Measurements from ENCODE around the gene LTBP1.

Gene LTBP1

DNA sequence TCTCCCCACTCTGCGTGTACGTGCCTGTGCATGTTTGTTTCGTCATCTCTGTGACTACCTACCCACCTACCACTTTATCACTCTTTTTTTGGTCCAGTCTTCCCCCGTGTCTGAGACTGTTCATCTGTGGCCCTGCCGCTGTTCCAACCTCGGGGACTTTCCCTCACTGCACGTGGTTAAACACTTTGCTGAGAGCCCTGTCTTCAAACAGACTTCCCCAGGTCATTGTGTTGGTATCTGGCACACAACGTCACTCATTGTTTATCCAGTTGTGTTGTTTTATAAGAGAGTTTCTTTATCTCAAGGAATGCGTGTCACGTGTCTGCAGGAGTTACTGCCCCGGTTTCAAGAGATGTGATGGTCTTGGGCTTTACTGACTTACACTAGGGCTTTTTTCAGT lies 267.7 kb downstream of the LTBP1 start:
- DNase-seq: peak; percentile 56
- Histone ChIP-seq H2AFZ (ENCODE audit: low read depth, low read length) (no peak overlapping the region), H2BK15ac (ENCODE audit: low read depth, poor library complexity, severe bottlenecking) (no peak overlapping the region), H3K27me3 (ENCODE audit: control insufficient read depth in 1 of 2, insufficient read depth in 1 of 2, low read length in 2 of 2) (no peaks in the 10 kb centered on the region), H3K36me3 (ENCODE audit: control insufficient read depth in 1 of 2, insufficient read depth in 2 of 2, low read depth in 1 of 2, low read length in 2 of 2) (no peaks in the 10 kb centered on the region), H3K9ac (ENCODE audit: low read length) (no peak overlapping the region), H3K23ac (ENCODE audit: low read length in 2 of 2) (peak overlapping the region in 1 of 2 experiments; percentile 0), H3K18ac (ENCODE audit: low read depth in 1 of 2, low read length in 2 of 2) (peak overlapping the region; percentile 14 to 61), H2BK120ac (ENCODE audit: low read depth, low read length) (peak overlapping the region; percentile 22), H2BK5ac (ENCODE audit: low read depth, low read length, poor library complexity, severe bottlenecking) (no peak overlapping the region), H4K8ac (ENCODE audit: low read length) (peak overlapping the region; percentile 75), H4K91ac (ENCODE audit: low read length) (peak overlapping the region; percentile 78), H2AK5ac (ENCODE audit: low read length, severe bottlenecking) (peak overlapping the region; percentile 81), H3K4me3 (ENCODE audit: insufficient read depth in 1 of 2, low read depth in 1 of 2, low read length in 2 of 2) (no peak overlapping the region), H3K14ac (ENCODE audit: low read length in 2 of 2) (peak overlapping the region in 1 of 2 experiments; percentile 18), H3K9me3 (ENCODE audit: control insufficient read depth, low read length) (no peaks in the 10 kb centered on the region), H2BK12ac (ENCODE audit: low read length in 2 of 2) (peak overlapping the region; percentile 95 to 98), H3K4me2 (ENCODE audit: low read length, poor library complexity, severe bottlenecking) (no peak overlapping the region), H3K27ac (ENCODE audit: low read length, poor library complexity, severe bottlenecking) (peak overlapping the region; percentile 61), H3K79me1 (replicated peaks; ENCODE audit: low read length, poor library complexity, severe bottlenecking) (no peaks in the 10 kb centered on the region), H3K4me1 (ENCODE audit: control insufficient read depth, insufficient read depth, low read depth, low read length) (peaks cover 19% of the 10 kb centered on the region), H3K4ac (ENCODE audit: low read depth in 1 of 2, low read length in 2 of 2) (peak overlapping the region; percentile 3 to 87)
- WGBS: 76% methylated on average over 11 of the region's 11 CpGs

DNA sequence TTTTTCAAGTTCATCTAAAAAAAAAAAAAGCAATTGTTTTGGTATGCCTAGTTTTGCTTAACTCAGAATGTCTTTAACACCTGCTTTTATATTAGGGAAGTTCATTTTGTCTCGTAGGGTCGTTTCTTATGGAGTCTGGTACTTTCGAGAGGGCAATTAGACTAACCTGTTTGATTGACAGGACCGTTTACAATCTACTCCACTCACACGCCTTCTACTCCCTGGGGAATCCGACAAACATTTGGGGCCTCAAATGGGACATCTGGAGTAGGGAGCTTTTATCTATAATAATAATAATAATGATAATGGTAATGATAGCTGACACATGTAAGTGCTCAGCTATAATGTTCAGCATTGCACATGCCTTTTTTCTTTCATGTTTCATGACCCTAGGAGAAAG lies 268.1 kb downstream of the LTBP1 start:
- H3K4me2 ChIP-seq (ENCODE audit: low read length, poor library complexity, severe bottlenecking): no peak overlapping the region
- no peak overlapping the region for H3K14ac ChIP-seq (ENCODE audit: low read length in 2 of 2)
- H2BK15ac ChIP-seq (ENCODE audit: low read depth, poor library complexity, severe bottlenecking): no peak overlapping the region
- no peak overlapping the region for H4K91ac ChIP-seq (ENCODE audit: low read length)
- no peak overlapping the region for H3K9ac ChIP-seq (ENCODE audit: low read length)
- H3K18ac ChIP-seq (ENCODE audit: low read depth in 1 of 2, low read length in 2 of 2): peak overlapping the region in 1 of 2 experiments; percentile 14
- no peak overlapping the region for H2BK5ac ChIP-seq (ENCODE audit: low read depth, low read length, poor library complexity, severe bottlenecking)
- peak overlapping the region; percentile 61 for H3K27ac ChIP-seq (ENCODE audit: low read length, poor library complexity, severe bottlenecking)
- 95% methylated on average over 3 of the region's 6 CpGs for WGBS
- no peak for DNase-seq
- no peak overlapping the region for H4K8ac ChIP-seq (ENCODE audit: low read length)
- H3K4ac ChIP-seq (ENCODE audit: low read depth in 1 of 2, low read length in 2 of 2): no peak overlapping the region
- peak overlapping the region; percentile 22 for H2BK120ac ChIP-seq (ENCODE audit: low read depth, low read length)
- no peak overlapping the region for H3K23ac ChIP-seq (ENCODE audit: low read length in 2 of 2)
- H3K4me1 ChIP-seq (ENCODE audit: control insufficient read depth, insufficient read depth, low read depth, low read length): peaks cover 19% of the 10 kb centered on the region
- H3K79me1 ChIP-seq (replicated peaks; ENCODE audit: low read length, poor library complexity, severe bottlenecking): no peaks in the 10 kb centered on the region
- no peaks in the 10 kb centered on the region for H3K27me3 ChIP-seq (ENCODE audit: control insufficient read depth in 1 of 2, insufficient read depth in 1 of 2, low read length in 2 of 2)
- no peaks in the 10 kb centered on the region for H3K36me3 ChIP-seq (ENCODE audit: control insufficient read depth in 1 of 2, insufficient read depth in 2 of 2, low read depth in 1 of 2, low read length in 2 of 2)
- H3K4me3 ChIP-seq (ENCODE audit: insufficient read depth in 1 of 2, low read depth in 1 of 2, low read length in 2 of 2): no peak overlapping the region
- H2BK12ac ChIP-seq (ENCODE audit: low read length in 2 of 2): no peak overlapping the region
- H3K9me3 ChIP-seq (ENCODE audit: control insufficient read depth, low read length): no peaks in the 10 kb centered on the region
- no peak overlapping the region for H2AFZ ChIP-seq (ENCODE audit: low read depth, low read length)
- no peak overlapping the region for H2AK5ac ChIP-seq (ENCODE audit: low read length, severe bottlenecking)

DNA sequence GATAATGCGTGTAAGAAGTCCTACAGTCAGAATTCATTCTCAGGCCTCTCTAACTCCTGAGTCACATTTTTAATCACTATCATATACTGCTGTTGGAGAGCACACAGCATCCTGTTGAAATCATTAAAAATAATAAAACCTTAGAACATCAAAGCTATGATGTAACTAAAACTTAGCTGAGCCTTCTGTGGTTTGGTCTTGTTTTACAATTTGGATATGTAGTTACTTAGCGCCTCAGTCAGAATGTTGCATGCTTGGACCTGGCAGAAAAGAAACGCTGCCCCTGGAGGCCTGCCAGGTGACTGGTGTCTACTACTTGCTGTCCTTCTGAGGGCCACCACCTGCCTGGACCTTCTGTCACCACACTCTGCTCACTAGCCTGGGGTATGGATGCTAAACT lies 268.5 kb downstream of the LTBP1 start:
- H3K4me2 ChIP-seq (ENCODE audit: low read length, poor library complexity, severe bottlenecking): no peak overlapping the region
- no peaks in the 10 kb centered on the region for H3K27me3 ChIP-seq (ENCODE audit: control insufficient read depth in 1 of 2, insufficient read depth in 1 of 2, low read length in 2 of 2)
- no peak overlapping the region for H2AK5ac ChIP-seq (ENCODE audit: low read length, severe bottlenecking)
- 81% methylated on average over 3 of the region's 3 CpGs for WGBS
- H3K9me3 ChIP-seq (ENCODE audit: control insufficient read depth, low read length): no peaks in the 10 kb centered on the region
- H3K4me3 ChIP-seq (ENCODE audit: insufficient read depth in 1 of 2, low read depth in 1 of 2, low read length in 2 of 2): no peak overlapping the region
- H4K91ac ChIP-seq (ENCODE audit: low read length): peak overlapping the region; percentile 36
- H3K18ac ChIP-seq (ENCODE audit: low read depth in 1 of 2, low read length in 2 of 2): no peak overlapping the region
- H3K36me3 ChIP-seq (ENCODE audit: control insufficient read depth in 1 of 2, insufficient read depth in 2 of 2, low read depth in 1 of 2, low read length in 2 of 2): no peaks in the 10 kb centered on the region
- H2BK15ac ChIP-seq (ENCODE audit: low read depth, poor library complexity, severe bottlenecking): no peak overlapping the region
- peak overlapping the region; percentile 27 for H3K9ac ChIP-seq (ENCODE audit: low read length)
- H2BK12ac ChIP-seq (ENCODE audit: low read length in 2 of 2): peak overlapping the region; percentile 28 to 87
- H3K23ac ChIP-seq (ENCODE audit: low read length in 2 of 2): no peak overlapping the region
- peaks cover 19% of the 10 kb centered on the region for H3K4me1 ChIP-seq (ENCODE audit: control insufficient read depth, insufficient read depth, low read depth, low read length)
- H2AFZ ChIP-seq (ENCODE audit: low read depth, low read length): no peak overlapping the region
- H3K4ac ChIP-seq (ENCODE audit: low read depth in 1 of 2, low read length in 2 of 2): peak overlapping the region in 1 of 2 experiments; percentile 56
- H3K27ac ChIP-seq (ENCODE audit: low read length, poor library complexity, severe bottlenecking): peak overlapping the region; percentile 73
- H3K14ac ChIP-seq (ENCODE audit: low read length in 2 of 2): no peak overlapping the region
- no peaks in the 10 kb centered on the region for H3K79me1 ChIP-seq (replicated peaks; ENCODE audit: low read length, poor library complexity, severe bottlenecking)
- DNase-seq: peak; percentile 72
- no peak overlapping the region for H2BK120ac ChIP-seq (ENCODE audit: low read depth, low read length)
- no peak overlapping the region for H2BK5ac ChIP-seq (ENCODE audit: low read depth, low read length, poor library complexity, severe bottlenecking)
- H4K8ac ChIP-seq (ENCODE audit: low read length): peak overlapping the region; percentile 77

DNA sequence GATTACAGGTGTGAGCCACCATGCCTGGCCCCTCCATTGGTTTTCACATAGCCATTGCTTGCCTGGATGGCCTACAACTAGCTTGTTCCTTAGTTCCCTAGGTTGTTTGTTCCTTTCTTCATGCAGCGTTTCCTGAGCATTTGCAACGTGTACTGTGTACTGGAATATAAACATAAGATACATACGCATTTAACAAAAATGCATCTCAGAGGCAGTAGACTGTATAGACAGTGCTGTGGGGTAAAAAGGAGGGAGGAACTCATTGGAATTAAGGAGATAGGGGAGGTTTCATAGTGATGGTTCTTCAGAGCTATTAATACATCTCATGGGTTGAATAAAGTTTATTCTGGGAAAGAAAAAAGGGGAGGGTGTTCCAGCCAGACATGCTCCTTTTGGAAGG lies 269.2 kb downstream of the LTBP1 start:
- 68% methylated on average over 1 of the region's 3 CpGs for WGBS
- no peak overlapping the region for H3K9ac ChIP-seq (ENCODE audit: low read length)

More for the DNA sequence above, 269.2 kb downstream of the LTBP1 start:
- peaks cover 21% of the 10 kb centered on the region for H3K4me1 ChIP-seq (ENCODE audit: control insufficient read depth, insufficient read depth, low read depth, low read length)
- no peak overlapping the region for H2AFZ ChIP-seq (ENCODE audit: low read depth, low read length)
- no peak overlapping the region for H3K23ac ChIP-seq (ENCODE audit: low read length in 2 of 2)
- H3K27me3 ChIP-seq (ENCODE audit: control insufficient read depth in 1 of 2, insufficient read depth in 1 of 2, low read length in 2 of 2): no peaks in the 10 kb centered on the region
- peak; percentile 90 for DNase-seq
- no peak overlapping the region for H2AK5ac ChIP-seq (ENCODE audit: low read length, severe bottlenecking)
- peak overlapping the region in 1 of 2 experiments; percentile 28 for H2BK12ac ChIP-seq (ENCODE audit: low read length in 2 of 2)
- H4K8ac ChIP-seq (ENCODE audit: low read length): no peak overlapping the region
- H4K91ac ChIP-seq (ENCODE audit: low read length): peak overlapping the region; percentile 48
- peak overlapping the region in 1 of 2 experiments; percentile 83 for H3K4ac ChIP-seq (ENCODE audit: low read depth in 1 of 2, low read length in 2 of 2)
- no peak overlapping the region for H3K14ac ChIP-seq (ENCODE audit: low read length in 2 of 2)
- H3K4me3 ChIP-seq (ENCODE audit: insufficient read depth in 1 of 2, low read depth in 1 of 2, low read length in 2 of 2): no peak overlapping the region
- no peaks in the 10 kb centered on the region for H3K79me1 ChIP-seq (replicated peaks; ENCODE audit: low read length, poor library complexity, severe bottlenecking)
- no peaks in the 10 kb centered on the region for H3K9me3 ChIP-seq (ENCODE audit: control insufficient read depth, low read length)
- peaks cover 0 to under 1% of the 10 kb centered on the region in 2 experiments for H3K36me3 ChIP-seq (ENCODE audit: control insufficient read depth in 1 of 2, insufficient read depth in 2 of 2, low read depth in 1 of 2, low read length in 2 of 2)
- no peak overlapping the region for H2BK5ac ChIP-seq (ENCODE audit: low read depth, low read length, poor library complexity, severe bottlenecking)
- H3K27ac ChIP-seq (ENCODE audit: low read length, poor library complexity, severe bottlenecking): no peak overlapping the region
- peak overlapping the region; percentile 64 for H2BK120ac ChIP-seq (ENCODE audit: low read depth, low read length)
- H3K18ac ChIP-seq (ENCODE audit: low read depth in 1 of 2, low read length in 2 of 2): peak overlapping the region in 1 of 2 experiments; percentile 46
- no peak overlapping the region for H3K4me2 ChIP-seq (ENCODE audit: low read length, poor library complexity, severe bottlenecking)
- H2BK15ac ChIP-seq (ENCODE audit: low read depth, poor library complexity, severe bottlenecking): no peak overlapping the region
